Measurements from ENCODE around the gene PPDPF. TPM values are rescaled to one million over a fixed set of nuclear protein-coding genes. Genes with fewer than 3 reads are reported as not detected.
A peak's percentile ranks its signal among the peaks of the same experiment; 100 is the strongest.

The PPDPF gene
- total and polyA plus RNA-seq, 2 donors (not counting 3 experiments of a cell fraction or from before 2014, with no cell fraction given): 52.2 to 219 TPM

- H3K9me3 ChIP-seq (replicated peaks; ENCODE audit: control insufficient read depth, insufficient read depth, low read length): no peaks in the 10 kb centered on the region
- H3K4me2 ChIP-seq (ENCODE audit: insufficient read depth, low read length): peak overlapping the region; percentile 86
- BruUV-seq (replicated peaks): no TSS peak
- dilution Hi-C loops (cut with MboI; ENCODE audit: extremely low pct_ligation_motif_present, low sequenced_read_pairs) (no loop called here), intact Hi-C loops (cut with micrococcal nuclease) (no loop called here)
- FAIRE-seq: no peak
- H3K4me3 ChIP-seq (replicated peaks in 1 of 3; ENCODE audit: insufficient read depth in 1 of 3, low read depth in 1 of 3, low read length in 3 of 3): peak overlapping the region in 2 of 3 experiments; percentile 72 to 91
- TF ChIP-seq GATA2 (IDR thresholded peaks at IDR 0.05; ENCODE audit: insufficient read depth, insufficient read length, low read depth, low read length): no peak
- TF ChIP-seq CTCF (IDR thresholded peaks at IDR 0.05; ENCODE audit: extremely low read depth in 1 of 2, insufficient read depth in 1 of 2, low read depth in 1 of 2, low read length in 2 of 2): no peak
- no peak for TF ChIP-seq MYC (IDR thresholded peaks at IDR 0.05; ENCODE audit: low read depth, low read length)
- no peak for TF ChIP-seq FOS (IDR thresholded peaks at IDR 0.05; ENCODE audit: borderline replicate concordance, insufficient read depth, low read length)
- TF ChIP-seq MAX (IDR thresholded peaks at IDR 0.05; ENCODE audit: insufficient read depth, insufficient read length): no peak
- TF ChIP-seq POLR2AphosphoS5 (IDR thresholded peaks at IDR 0.05; ENCODE audit: insufficient read depth, low read depth, low read length): no peak
- TF ChIP-seq JUN (IDR thresholded peaks at IDR 0.05; ENCODE audit: borderline replicate concordance, insufficient read depth, insufficient read length, low read depth): no peak
- TF ChIP-seq EZH2 (IDR thresholded peaks at IDR 0.05; ENCODE audit: borderline replicate concordance, low read depth, low read length, severe bottlenecking): no peak
- no peak for TF ChIP-seq POLR2A (IDR thresholded peaks at IDR 0.05; ENCODE audit: low read depth, low read length)
- H2AFZ ChIP-seq (ENCODE audit: low read depth, low read length): no peak overlapping the region
- H3K27me3 ChIP-seq (ENCODE audit: control insufficient read depth in 2 of 2, insufficient read depth in 2 of 2, low read length in 2 of 2): no peaks in the 10 kb centered on the region
- ChIA-PET POLR2A (no interaction called here), CTCF (no interaction called here)
- H3K9me1 ChIP-seq (replicated peaks; ENCODE audit: control insufficient read depth, extremely low read depth, insufficient read depth, low read length): no peaks in the 10 kb centered on the region
- no peaks in the 10 kb centered on the region for H3K4me1 ChIP-seq (ENCODE audit: control insufficient read depth, extremely low read depth, insufficient read depth, low read length)
- no peaks in the 10 kb centered on the region for H4K20me1 ChIP-seq (replicated peaks; ENCODE audit: control insufficient read depth, extremely low read depth, insufficient read depth, low read length)
- no peak overlapping the region for H3K27ac ChIP-seq (ENCODE audit: insufficient read depth, low read depth, low read length)
- no peak overlapping the region for H3K9ac ChIP-seq (replicated peaks; ENCODE audit: extremely low read depth, insufficient read depth, low read length)
- no peaks in the 10 kb centered on the region for H3K79me2 ChIP-seq (ENCODE audit: control insufficient read depth, insufficient read depth, low read length)
- no peaks in the 10 kb centered on the region for H3K36me3 ChIP-seq (ENCODE audit: control insufficient read depth in 2 of 2, extremely low read depth in 1 of 2, insufficient read depth in 2 of 2, low read length in 2 of 2)
- DNase-seq (ENCODE audit: low read depth, low spot score): no peak
These were observed 34.1 kb downstream of the PPDPF start for GRCh38 chr20:63554361-63555278.
